NCI-H2196 treated with DMSO at 0.1 percent for 48 hours (cell line): Measurements from ENCODE around the gene GSC2.

Source experiments
- DNase-seq: peaks from one replicate; lab custom pipeline; 2025; ENCODE audit not compliant: unreplicated experiment; lab: John Stamatoyannopoulos, UW

The GSC2 gene

DNA sequence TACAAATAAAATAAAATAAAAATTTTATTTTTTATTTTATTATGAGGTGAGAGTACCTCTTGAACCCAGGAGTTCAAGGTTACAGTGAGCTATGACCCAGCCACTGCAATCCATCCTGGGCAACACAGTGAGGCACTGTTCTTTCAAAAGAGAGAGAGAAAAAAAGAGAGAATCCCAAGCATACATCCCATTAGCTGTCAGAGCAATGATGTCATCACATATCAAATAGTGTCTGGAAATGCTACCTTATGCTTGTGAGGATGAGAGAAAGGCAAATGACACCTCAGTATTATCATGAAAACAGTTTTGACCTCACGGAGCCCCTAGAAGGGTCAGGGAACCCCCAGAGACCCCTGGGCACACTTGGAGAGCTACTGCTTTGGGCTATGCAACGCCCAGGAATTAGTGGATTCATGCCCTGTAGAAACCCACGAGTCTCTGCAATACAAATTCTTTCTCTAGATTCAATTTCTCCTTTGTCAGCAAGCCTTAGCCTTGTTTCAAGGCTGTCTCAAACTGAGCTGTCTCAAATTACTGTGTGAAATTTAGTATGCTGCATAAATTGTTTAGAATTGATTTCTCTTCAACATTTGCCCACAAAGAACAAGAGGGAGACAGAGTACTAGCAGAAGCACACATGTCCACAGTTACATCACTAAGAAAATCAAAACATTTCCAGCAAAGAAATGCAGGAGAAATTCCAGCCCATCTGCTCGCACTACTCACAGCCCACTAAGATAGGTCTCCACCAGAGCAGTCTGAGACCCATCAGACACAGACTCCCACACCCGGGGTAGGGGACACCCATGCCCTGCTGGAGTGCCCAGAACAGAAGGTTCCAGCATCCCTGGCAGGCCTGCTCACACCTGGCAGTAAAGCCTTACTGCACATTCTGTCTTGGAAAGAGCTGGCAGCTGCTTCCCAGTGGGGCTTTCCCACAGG lies 45.9 kb downstream of the GSC2 start:
- no peak for DNase-seq

DNA sequence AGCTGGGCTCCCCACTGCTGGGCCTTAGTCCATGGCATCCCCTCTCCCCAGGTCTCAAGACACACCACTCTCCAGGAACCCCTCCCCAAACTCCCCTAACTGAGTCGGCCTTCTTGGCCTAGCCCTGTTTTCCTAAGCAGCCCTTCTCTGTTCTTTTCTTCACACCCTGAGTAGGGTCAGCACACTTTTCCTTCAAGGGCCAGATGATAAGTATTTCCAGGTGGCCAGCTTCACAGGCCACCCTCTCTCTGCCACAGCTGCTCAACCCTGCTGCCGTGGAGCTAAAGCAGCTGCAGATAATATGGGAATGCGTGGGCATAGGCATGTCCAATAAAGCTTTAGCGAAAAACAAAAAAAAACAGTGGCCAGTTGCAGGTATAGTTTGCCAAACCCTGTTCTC lies 51.9 kb downstream of the GSC2 start:
- no peak for DNase-seq

DNA sequence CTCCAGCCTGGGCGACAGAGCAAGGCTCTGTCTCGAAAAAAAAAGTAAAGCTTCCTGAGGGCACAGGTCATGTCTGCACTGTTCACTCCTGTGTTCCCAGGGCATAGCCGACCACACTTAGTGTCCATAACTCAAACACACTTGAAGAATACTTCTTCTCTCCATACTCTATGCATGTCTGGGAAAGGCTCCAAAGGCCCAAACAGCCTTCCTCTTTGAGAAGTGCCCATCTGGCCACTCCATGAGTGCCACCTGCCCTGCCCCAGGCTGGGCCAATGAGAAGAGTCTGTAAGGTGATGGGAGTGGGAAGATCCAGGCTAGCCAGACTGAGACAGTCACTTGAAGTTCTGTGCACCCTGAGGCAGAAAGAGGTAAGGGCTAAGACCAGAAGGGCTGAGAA lies 52.6 kb downstream of the GSC2 start:
- DNase-seq: no peak
